K562 (cell line): Measurements from ENCODE around the gene NUDT5. TPM values are rescaled to one million over a fixed set of nuclear protein-coding genes. Genes with fewer than 3 reads are reported as not detected.

Experiments used
- ATAC-seq: fragments of 200-7000 bp; cut with Tn5 transposase; 3 replicates; pipeline ENCODE4 v1.9.1; 2020; ENCODE audit warnings: moderate library complexity
- BruUV-seq: library from RNA; stranded (reverse); fragments of 400-500 nt; replicated peaks from 2 replicates; lab custom pipeline; 2021; lab: Mats Ljungman, UMichigan
- CTCF ChIA-PET: fragments of 300-600 bp; formaldehyde crosslinking; extraction: SDS; loops from one replicate; lab custom pipeline; 2021; ENCODE audit warnings: low intra/inter-chr PET ratio; lab: Yijun Ruan, JAX
- POLR2A ChIA-PET: fragments of 300-600, 350-650 bp; sonication (Branson Sonifier 250); formaldehyde crosslinking; extraction: SDS; loops from one replicate; lab custom pipeline; 2021; ENCODE audit warnings: antibody characterized with exemption, inconsistent platforms; lab: Yijun Ruan, JAX
- DNase-seq, 4 experiments: peaks; one replicate each; pipeline versions ENCODE4 v3.0.0 to v3.0.0-alpha.2; 2011 to 2018; ENCODE audit warnings: low spot score in 3 of 4, mixed read lengths in 3 of 4; ENCODE audit errors: extremely low read depth in 1 of 4
- FAIRE-seq: peaks from 2 replicates; lab custom pipeline; 2011; peaks lifted over from hg19 to GRCh38; lab: Jason Lieb, UNC
- H2AFZ ChIP-seq: 2 replicates; pipeline ENCODE4 v1.6.0; 2011; ENCODE audit warnings: low read depth, low read length, control low read depth, inconsistent platforms
- H3K27ac ChIP-seq: fragments of 200-600 bp; 3 replicates; pipeline ENCODE4 v1.8.0; 2011; ENCODE audit warnings: low read depth, mild to moderate bottlenecking, control low read depth, inconsistent platforms, low read length, moderate library complexity, mixed read lengths; ENCODE audit errors: extremely low read depth
- H3K27me3 ChIP-seq, 2 experiments: fragments of 300-600 bp in 1 of 2; 2 replicates in 1 of 2; 3 replicates in 1 of 2; pipeline versions ENCODE4 v1.6.0 to v1.8.0; 2011; ENCODE audit warnings: inconsistent platforms in 2 of 2, low read length in 2 of 2, mild to moderate bottlenecking in 1 of 2, mixed read lengths in 1 of 2, moderate library complexity in 1 of 2; ENCODE audit not compliant: control insufficient read depth in 2 of 2, insufficient read depth in 2 of 2
- H3K36me3 ChIP-seq: fragments of 300-600 bp; 3 replicates; pipeline ENCODE4 v1.8.0; 2011; ENCODE audit warnings: mild to moderate bottlenecking, low read length, inconsistent platforms; ENCODE audit not compliant: control insufficient read depth, insufficient read depth
- H3K4me1 ChIP-seq, 2 experiments: fragments of 200-600 bp in 1 of 2; replicated peaks in 1 of 2; 2 replicates in 1 of 2; 3 replicates in 1 of 2; pipeline versions ENCODE4 v1.5.1 to v1.8.0; 2011; ENCODE audit warnings: inconsistent platforms in 2 of 2, low read length in 2 of 2, mild to moderate bottlenecking in 1 of 2, mixed read lengths in 1 of 2, moderate library complexity in 1 of 2; ENCODE audit not compliant: control insufficient read depth in 2 of 2, insufficient read depth in 2 of 2
- H3K4me2 ChIP-seq: 2 replicates; pipeline ENCODE4 v1.6.1; 2011; ENCODE audit warnings: low read length, control low read depth, inconsistent platforms, mixed read lengths; ENCODE audit not compliant: insufficient read depth
- H3K4me3 ChIP-seq: fragments of 200-600 bp; sonication (generic), shearing (Covaris generic); 2 replicates; pipeline ENCODE4 v1.5.1; 2016; ENCODE audit warnings: control low read depth, inconsistent platforms
- H3K79me2 ChIP-seq: fragments of 200-600 bp; 3 replicates; pipeline ENCODE4 v1.8.0; 2011; ENCODE audit warnings: low read length, inconsistent platforms; ENCODE audit not compliant: control insufficient read depth, insufficient read depth
- H3K9ac ChIP-seq, 2 experiments: 2 replicates each; pipeline versions ENCODE4 v1.6.0 to v1.6.1; 2011; ENCODE audit warnings: low read depth in 2 of 2, low read length in 2 of 2, control low read depth in 1 of 2, inconsistent platforms in 1 of 2, mild to moderate bottlenecking in 1 of 2, mixed read lengths in 1 of 2; ENCODE audit not compliant: insufficient read depth in 1 of 2
- H3K9me1 ChIP-seq: one replicate; pipeline ENCODE4 v1.6.0; 2011; ENCODE audit warnings: inconsistent platforms, mild to moderate bottlenecking, low read length, moderate library complexity; ENCODE audit not compliant: control insufficient read depth, insufficient read depth
- H3K9me3 ChIP-seq: replicated peaks from 2 replicates; pipeline ENCODE4 v1.5.1; 2011; ENCODE audit warnings: low read depth, low read length, inconsistent platforms; ENCODE audit not compliant: control insufficient read depth, insufficient read depth
- H4K20me1 ChIP-seq: replicated peaks from 2 replicates; pipeline ENCODE4 v1.6.1; 2011; ENCODE audit warnings: low read length, inconsistent platforms, mixed read lengths; ENCODE audit not compliant: control insufficient read depth, insufficient read depth
- RBBP5 ChIP-seq: fragments of 200-600 bp; sonication (generic); IDR thresholded peaks from 2 replicates; pipeline ENCODE4 v1.6.1; 2012; ENCODE audit warnings: borderline replicate concordance, mild to moderate bottlenecking, low read length, control low read depth, inconsistent platforms; ENCODE audit not compliant: insufficient read depth, poor library complexity, severe bottlenecking
- RFX5 ChIP-seq: IDR thresholded peaks from 2 replicates; pipeline ENCODE4 v1.6.1; 2011; ENCODE audit warnings: low read depth, mild to moderate bottlenecking, improper control_type of control experiment, low read length
- SMAD2 ChIP-seq: fragments of 150-350 bp; IDR thresholded peaks from 2 replicates; pipeline ENCODE4 v1.6.1; 2014; ENCODE audit warnings: low read depth, mild to moderate bottlenecking, low read length
- XRCC3 ChIP-seq: fragments of 450-650 bp; IDR thresholded peaks from 2 replicates; pipeline ENCODE4 v1.6.1; 2017; ENCODE audit warnings: mild to moderate bottlenecking, moderate library complexity
- ZNF124 ChIP-seq: sonication (generic); formaldehyde crosslinking; IDR thresholded peaks from 2 replicates; pipeline ENCODE4 v1.8.1; 2022; ENCODE audit warnings: missing genetic modification reagents
- ZNF41 ChIP-seq: fragments of 250-450 bp; sonication (Bioruptor Pico); conservative IDR thresholded peaks from 2 replicates; pipeline ENCODE4 v1.4.0; 2020; ENCODE audit warnings: mild to moderate bottlenecking
- ZNF766 ChIP-seq: fragments of 200-800 bp; sonication (Bioruptor generic); conservative IDR thresholded peaks from 2 replicates; pipeline ENCODE4 v1.6.1; 2016; ENCODE audit warnings: missing genetic modification characterization, missing compliant biosample characterization
- WGBS: fragments of 100-300 bp; shearing (Covaris generic); methylation state at CpG from one replicate; pipeline ENCODE4 v1.1.6; 2016; ENCODE audit warnings: low coverage, mixed read lengths; ENCODE audit not compliant: insufficient coverage; ENCODE audit errors: missing lambda C conversion rate; 5-methylcytosine and 5-hydroxymethylcytosine counted together
- in situ Hi-C: fragments of 300-500 bp; cut with MboI; formaldehyde crosslinking; loops from 4 replicates; pipeline ENCODE4 v1.15.0; 2018; ENCODE audit warnings: inconsistent platforms, mixed read lengths
- intact Hi-C: fragments of 100-400 bp; cut with micrococcal nuclease; formaldehyde crosslinking; loops from 2 replicates; pipeline ENCODE4 v1.14.2; 2022
- polyA plus RNA-seq, 8 experiments: library from polyadenylated mRNA; depleted of rRNA in 4 of 8; stranded (reverse) in 5 of 8; unstranded in 3 of 8; fragments of >200 nt; fragmentation: Nextera tagmentation in 2 of 8; fragmentation: Illumina TruSeq in 1 of 8; extraction: Ambion mirVana in 2 of 8; extraction: Trizol in 1 of 8; gene quantifications; 2 replicates each; pipeline versions ENCODE4 v1.2.1 to v1.2.3, GENCODE V29; 2011 to 2014; ENCODE audit warnings: inconsistent platforms in 1 of 8, missing spikeins in 1 of 8
- total RNA-seq, 7 experiments: library from RNA; depleted of rRNA in 6 of 7; stranded (reverse); fragments of >200 nt in 6 of 7; fragmentation: Illumina TruSeq in 2 of 7; extraction: Trizol in 2 of 7; gene quantifications; 2 replicates each; pipeline versions ENCODE4 v1.2.1 to v1.2.3, GENCODE V29; 2011 to 2021; ENCODE audit warnings: low replicate concordance in 1 of 7
- TF ChIP-seq, protein P1 (sequence below): fragments of 250-450 bp; sonication (Bioruptor Pico); IDR thresholded peaks from 2 replicates; pipeline ENCODE4 v1.5.0; 2021
- TF ChIP-seq, protein P2 (sequence below): fragments of 250-450 bp; sonication (Bioruptor Pico); IDR thresholded peaks from 2 replicates; pipeline ENCODE4 v1.5.0; 2022; ENCODE audit warnings: mild to moderate bottlenecking
- TF ChIP-seq, protein P3 (sequence below): fragments of 250-450 bp; sonication (Bioruptor Pico); IDR thresholded peaks from 2 replicates; pipeline ENCODE4 v1.8.0; 2021; ENCODE audit warnings: moderate library complexity, mild to moderate bottlenecking, inconsistent platforms

NUDT5 gene
- total and polyA plus RNA-seq, 9 of the 15 experiments (the other 6 are each of a cell fraction or from before 2014, with no cell fraction given) = 87.7 to 422 (median 186) TPM

DNA sequence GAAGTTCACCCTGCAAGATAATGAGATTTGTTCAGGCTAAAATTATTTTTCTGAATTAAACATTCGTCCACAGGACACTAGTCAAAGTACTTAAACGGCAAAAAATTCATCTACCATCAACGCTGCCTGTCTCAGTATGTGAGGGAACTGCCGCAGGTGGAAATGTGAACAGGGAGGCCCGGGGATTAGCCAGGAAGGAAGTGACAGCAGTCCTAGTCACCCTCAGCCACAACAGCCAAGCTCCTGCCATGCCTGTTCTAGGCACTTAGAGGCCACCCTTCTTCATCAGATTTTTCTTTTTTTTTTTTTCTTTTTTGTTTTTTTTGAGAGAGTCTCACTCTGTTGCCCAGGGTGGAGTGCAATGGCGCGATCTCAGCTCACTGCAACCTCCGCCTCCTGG, 9.4 kb downstream of the NUDT5 start:
- intact Hi-C loops = no loop called here
- peaks cover 61% of the 10 kb centered on the region; the same call in 2 of the 3 replicates for H3K36me3 ChIP-seq
- no peak overlapping the region for H2AFZ ChIP-seq
- H3K4me1 ChIP-seq = no peaks in the 10 kb centered on the region
- no peaks in the 10 kb centered on the region for H3K9me3 ChIP-seq
- H3K79me2 ChIP-seq = peaks cover 26% of the 10 kb centered on the region
- ATAC-seq (no peak), DNase-seq (no peak), FAIRE-seq (no peak)
- no peak overlapping the region for H3K27ac ChIP-seq
- no peak overlapping the region for H3K4me2 ChIP-seq
- H4K20me1 ChIP-seq = no peaks in the 10 kb centered on the region
- H3K9me1 ChIP-seq = no peaks in the 10 kb centered on the region
- in situ Hi-C loops = no loop called here
- ChIA-PET CTCF (no interaction called here), POLR2A (no interaction called here)
- H3K27me3 ChIP-seq = no peaks in the 10 kb centered on the region
- no peak overlapping the region for H3K9ac ChIP-seq
- TF ChIP-seq, protein P1, sequence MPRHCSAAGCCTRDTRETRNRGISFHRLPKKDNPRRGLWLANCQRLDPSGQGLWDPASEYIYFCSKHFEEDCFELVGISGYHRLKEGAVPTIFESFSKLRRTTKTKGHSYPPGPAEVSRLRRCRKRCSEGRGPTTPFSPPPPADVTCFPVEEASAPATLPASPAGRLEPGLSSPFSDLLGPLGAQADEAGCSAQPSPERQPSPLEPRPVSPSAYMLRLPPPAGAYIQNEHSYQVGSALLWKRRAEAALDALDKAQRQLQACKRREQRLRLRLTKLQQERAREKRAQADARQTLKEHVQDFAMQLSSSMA (CRISPR knock-in tag) = no peak
- TF ChIP-seq ZNF124 = no peak
- TF ChIP-seq, protein P2, sequence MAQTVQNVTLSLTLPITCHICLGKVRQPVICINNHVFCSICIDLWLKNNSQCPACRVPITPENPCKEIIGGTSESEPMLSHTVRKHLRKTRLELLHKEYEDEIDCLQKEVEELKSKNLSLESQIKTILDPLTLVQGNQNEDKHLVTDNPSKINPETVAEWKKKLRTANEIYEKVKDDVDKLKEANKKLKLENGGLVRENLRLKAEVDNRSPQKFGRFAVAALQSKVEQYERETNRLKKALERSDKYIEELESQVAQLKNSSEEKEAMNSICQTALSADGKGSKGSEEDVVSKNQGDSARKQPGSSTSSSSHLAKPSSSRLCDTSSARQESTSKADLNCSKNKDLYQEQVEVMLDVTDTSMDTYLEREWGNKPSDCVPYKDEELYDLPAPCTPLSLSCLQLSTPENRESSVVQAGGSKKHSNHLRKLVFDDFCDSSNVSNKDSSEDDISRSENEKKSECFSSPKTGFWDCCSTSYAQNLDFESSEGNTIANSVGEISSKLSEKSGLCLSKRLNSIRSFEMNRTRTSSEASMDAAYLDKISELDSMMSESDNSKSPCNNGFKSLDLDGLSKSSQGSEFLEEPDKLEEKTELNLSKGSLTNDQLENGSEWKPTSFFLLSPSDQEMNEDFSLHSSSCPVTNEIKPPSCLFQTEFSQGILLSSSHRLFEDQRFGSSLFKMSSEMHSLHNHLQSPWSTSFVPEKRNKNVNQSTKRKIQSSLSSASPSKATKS (CRISPR knock-in tag) = no peak
- TF ChIP-seq RBBP5 = no peak
- no peak for TF ChIP-seq ZNF766 (CRISPR knock-in tag)
- TF ChIP-seq RFX5 = no peak
- no peak for TF ChIP-seq ZNF41 (CRISPR knock-in tag)
- no peak for TF ChIP-seq SMAD2
- no peak for TF ChIP-seq XRCC3
- TF ChIP-seq, protein P3, sequence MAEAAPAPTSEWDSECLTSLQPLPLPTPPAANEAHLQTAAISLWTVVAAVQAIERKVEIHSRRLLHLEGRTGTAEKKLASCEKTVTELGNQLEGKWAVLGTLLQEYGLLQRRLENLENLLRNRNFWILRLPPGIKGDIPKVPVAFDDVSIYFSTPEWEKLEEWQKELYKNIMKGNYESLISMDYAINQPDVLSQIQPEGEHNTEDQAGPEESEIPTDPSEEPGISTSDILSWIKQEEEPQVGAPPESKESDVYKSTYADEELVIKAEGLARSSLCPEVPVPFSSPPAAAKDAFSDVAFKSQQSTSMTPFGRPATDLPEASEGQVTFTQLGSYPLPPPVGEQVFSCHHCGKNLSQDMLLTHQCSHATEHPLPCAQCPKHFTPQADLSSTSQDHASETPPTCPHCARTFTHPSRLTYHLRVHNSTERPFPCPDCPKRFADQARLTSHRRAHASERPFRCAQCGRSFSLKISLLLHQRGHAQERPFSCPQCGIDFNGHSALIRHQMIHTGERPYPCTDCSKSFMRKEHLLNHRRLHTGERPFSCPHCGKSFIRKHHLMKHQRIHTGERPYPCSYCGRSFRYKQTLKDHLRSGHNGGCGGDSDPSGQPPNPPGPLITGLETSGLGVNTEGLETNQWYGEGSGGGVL (CRISPR knock-in tag) = no peak
- no TSS peak for BruUV-seq
- 92% methylated on average over 8 of the region's 8 CpGs for WGBS
- H3K4me3 ChIP-seq = no peak overlapping the region
